GM18861 (cell line): ENCODE data around the gene PATJ.

Source experiments
- ATAC-seq: cut with Tn5 transposase; IDR thresholded peaks from one replicate; pipeline ENCODE4 v1.9.1; 2021; ENCODE audit not compliant: unreplicated experiment

PATJ gene

DNA sequence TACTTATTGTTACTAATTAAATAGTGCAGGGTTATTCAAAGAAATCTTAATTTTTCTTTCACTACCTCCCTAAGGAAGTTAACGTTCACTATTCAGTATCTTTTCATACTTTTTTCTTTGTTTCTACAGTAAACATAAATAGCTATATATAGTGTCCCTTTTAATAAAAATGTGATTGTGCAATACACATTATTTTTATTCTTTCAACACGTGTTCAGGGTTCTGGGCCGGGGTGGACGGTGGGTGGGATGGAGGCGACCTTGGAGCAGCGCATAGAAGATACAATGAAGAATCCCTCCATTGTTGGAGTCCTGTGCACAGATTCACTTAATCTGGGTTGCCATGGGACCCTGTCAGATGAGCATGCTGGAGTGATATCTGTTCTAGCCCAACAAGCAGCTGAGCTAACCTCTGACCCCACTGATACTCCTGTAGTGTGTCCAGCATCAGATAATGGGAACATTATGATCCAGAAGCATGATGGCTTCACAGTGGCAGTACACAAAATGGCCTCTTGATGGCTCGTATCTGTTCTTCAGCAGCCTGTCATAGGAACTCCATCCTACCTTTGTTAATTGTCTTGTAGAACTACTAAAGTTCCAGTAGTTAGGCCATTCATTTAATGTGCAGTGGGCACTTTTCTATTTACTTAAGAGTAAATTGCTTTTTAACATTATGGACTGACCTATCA, 296.5 kb downstream of the PATJ start:
- ATAC-seq: no peak

DNA sequence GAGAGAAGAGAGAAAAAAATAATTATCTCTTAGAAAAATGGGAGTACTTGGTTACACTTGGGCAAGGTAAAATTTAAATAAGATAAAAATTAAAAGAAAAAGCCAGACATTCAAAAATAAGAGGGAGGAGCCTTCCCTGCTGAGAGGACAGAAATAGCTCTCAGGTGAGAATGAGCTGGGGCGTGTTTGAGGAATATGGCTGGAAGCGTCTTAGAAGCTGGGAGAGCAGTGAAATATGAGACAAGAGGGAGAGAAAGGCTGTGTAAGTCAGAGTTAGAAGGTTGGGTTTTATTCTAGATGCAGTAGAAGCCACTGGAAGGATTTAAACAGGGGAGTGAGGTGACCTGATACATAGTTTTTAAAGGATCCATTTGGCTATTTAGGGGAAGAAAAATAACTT, 298.2 kb downstream of the PATJ start:
- no peak for ATAC-seq

GRCh38 chr1:62040973-62041372, 298.7 kb downstream of the PATJ start:
- ATAC-seq: no peak

DNA sequence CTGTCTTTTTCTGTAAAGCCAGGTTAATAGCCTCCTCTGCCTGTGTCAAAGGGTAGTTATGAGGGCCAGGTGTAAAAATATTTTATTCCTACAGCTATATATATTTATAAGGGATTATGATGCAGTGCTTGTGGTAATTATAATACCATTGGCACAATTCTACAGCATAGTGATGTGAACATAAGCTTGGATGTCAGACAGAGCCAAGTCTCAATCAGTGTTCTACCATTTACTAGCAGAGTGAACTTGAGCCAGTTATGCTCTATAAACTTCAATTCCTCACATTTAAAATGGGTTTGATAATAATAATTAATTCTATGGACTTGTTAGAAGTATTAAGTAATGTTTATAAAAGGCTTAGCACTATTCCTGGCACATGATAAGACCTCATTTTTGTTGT, 300.9 kb downstream of the PATJ start:
- no peak for ATAC-seq

- ATAC-seq: no peak
Measured at GRCh38 chr1:62045574-62045973, 303.3 kb downstream of the PATJ start.

GRCh38 chr1:62046927-62047326, 304.6 kb downstream of the PATJ start:
- ATAC-seq: no peak

DNA sequence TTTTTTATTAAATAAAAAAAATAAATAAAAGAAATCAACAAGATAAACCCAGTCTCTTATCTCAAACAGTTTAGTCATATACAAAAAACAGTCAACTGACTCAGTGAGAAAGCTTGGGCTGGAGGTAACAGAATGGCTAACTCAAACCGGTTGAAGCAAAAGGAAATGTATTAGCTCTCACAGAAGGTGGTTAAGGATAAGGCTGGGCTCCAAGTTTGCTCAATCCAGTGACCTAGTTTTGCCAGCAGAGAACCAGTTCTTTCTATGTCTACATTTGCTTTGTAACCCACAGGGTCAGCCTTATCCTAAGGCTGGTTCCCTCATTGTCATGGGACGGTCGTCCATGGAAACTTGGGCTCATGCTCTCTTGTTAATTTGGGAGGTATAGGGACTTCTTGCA, 307.9 kb downstream of the PATJ start:
- no peak for ATAC-seq

DNA sequence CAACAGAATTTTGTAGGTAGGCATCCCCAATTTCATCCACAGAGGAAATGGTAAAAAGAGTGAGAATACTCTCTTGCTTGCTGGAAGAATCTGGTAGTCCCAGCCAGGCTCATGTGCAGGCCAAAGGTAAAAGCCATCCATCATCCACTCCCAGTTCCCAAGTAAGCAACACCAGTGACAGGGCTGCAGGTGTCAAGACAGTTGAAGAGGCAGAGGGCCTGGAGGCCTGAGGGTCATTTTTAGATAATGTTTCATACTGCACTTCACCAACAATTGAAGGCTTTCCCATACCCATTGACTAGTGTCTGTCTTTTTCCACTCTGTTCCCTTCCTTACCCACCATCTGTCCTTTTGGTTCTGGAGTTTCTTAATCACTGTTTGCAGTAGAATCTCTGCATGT, 310.7 kb downstream of the PATJ start:
- no peak for ATAC-seq

GRCh38 chr1:62054188-62054587, 311.9 kb downstream of the PATJ start:
- no peak for ATAC-seq

- no peak for ATAC-seq
Measured at GRCh38 chr1:62057230-62057629, 314.9 kb downstream of the PATJ start.

GRCh38 chr1:62057641-62058290, 315.5 kb downstream of the PATJ start:
- ATAC-seq: no peak

- no peak for ATAC-seq
Measured at GRCh38 chr1:62058956-62059355, 316.7 kb downstream of the PATJ start.

GRCh38 chr1:62062087-62062486, 319.8 kb downstream of the PATJ start:
- no peak for ATAC-seq

DNA sequence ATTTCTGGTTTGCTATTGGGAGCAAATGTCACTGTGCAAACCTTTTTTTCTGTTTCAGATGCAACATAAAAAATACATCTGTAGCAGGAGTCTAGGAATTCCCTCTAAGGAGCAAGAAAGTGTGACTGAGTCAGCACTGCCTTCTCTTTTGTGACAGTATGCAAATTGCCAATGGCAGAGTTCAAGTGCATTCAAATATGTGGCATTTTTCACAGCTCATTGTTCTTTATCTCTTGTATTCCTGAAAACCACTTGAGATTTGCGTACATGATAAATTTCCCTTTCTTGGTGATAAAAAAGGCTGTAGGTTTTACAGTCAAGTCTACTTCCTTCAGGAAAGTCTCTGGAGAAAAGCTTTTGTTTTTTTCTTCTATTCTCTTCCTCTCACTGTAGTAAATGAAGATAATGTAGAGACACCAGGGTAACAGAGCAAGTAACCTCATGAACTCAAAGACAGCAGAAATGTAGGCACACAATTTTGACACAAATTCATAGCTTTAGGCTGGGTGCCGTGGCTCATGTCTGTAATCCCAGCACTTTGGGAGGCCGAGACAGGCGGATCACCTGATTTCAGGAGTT, 322.6 kb downstream of the PATJ start:
- ATAC-seq: no peak

DNA sequence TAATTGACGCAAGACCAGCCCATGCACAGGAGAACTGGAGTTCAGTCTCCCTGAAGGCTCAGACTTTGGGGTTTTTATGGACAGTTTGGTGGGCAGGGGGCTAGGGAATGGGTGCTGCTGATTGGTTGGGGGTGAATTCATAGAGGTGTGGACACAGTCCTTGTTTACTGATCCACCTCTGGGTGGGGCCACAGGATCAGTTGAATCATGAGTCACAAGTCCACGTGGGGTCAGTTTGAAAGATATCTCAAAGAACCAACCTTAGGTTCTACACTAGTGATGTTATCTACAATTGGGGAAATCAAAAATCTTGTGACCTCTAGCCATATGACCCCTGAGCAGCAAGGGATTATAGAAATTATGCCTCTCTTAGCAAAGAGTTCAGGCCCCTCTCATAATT, 324.4 kb downstream of the PATJ start:
- ATAC-seq: no peak

DNA sequence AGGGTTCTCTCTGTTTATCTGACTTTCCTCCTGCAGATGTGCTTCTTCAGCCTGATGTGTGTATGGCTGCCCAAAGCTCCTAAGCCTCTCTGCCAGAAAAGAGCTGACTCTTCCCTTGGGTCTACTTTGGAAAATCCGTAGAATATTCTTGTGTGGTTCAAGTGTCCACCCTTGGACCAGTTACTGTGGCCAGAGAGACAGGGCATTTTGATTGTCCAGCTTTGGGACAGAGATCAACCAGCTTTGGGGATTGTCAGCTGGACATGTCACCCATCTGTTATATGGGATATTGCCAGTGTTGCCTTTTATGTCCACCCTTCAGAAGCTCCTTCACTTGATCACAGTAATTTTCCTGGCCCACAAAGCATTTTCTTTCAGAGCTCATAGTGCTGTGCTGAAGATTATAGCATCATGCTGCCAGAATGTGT, 326.1 kb downstream of the PATJ start:
- ATAC-seq: no peak

- no peak for ATAC-seq
Measured at GRCh38 chr1:62068978-62069377, 326.7 kb downstream of the PATJ start.

DNA sequence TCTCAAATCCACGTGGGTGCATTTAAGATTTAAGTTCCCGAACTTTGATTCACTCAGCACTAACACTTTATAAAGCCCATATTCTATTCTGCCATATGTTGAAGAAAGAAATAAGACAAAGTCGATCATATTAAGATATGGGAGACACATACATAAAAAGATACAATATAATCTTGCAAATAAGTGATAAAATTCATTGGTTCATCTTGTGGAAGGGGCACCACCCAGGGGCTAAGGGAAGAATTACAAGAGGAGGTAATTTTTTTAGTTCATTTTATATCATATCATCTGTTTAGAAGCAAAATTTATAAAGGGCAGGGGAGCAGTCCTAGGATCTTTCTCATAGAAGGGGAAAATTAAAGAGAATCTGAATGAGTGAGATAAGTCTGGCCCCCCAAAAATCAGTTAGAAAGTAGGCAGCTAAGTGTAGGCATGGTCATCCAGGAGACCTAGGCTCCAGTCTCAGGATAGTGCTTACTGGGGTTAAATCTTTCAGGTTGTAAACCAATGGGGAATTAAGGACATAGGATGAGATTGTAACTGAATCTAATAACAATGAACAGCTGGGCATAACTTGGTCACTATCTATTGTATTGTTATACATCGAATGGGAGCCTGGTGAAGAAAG, 328.2 kb downstream of the PATJ start:
- ATAC-seq: no peak

GRCh38 chr1:62071695-62072094, 329.4 kb downstream of the PATJ start:
- ATAC-seq: no peak

GRCh38 chr1:62076286-62076685, 334.0 kb downstream of the PATJ start:
- ATAC-seq: no peak

- ATAC-seq: no peak
Measured at GRCh38 chr1:62077821-62078220, 335.5 kb downstream of the PATJ start.
